Right atrium auricular region (tissue), 2 donors: ENCODE results near the gene MC3R. TPM values are rescaled to one million over a fixed set of nuclear protein-coding genes. Genes with fewer than 3 reads are reported as not detected.

Experiments used
- DNase-seq: peaks from one replicate; pipeline ENCODE4 v3.0.0-alpha.2; 2019; ENCODE audit warnings: low spot score
- H3K27ac ChIP-seq, 2 donors: fragments of 200-600 bp; sonication (generic); 1 replicate in 1 of 2; 2 replicates in 1 of 2; pipeline ENCODE4 v1.5.1; 2016 to 2019
- H3K27me3 ChIP-seq, 2 donors: fragments of 200-600 bp; sonication (generic); one replicate each; pipeline versions ENCODE4 v1.5.1 to v1.6.0; 2017 to 2019
- H3K36me3 ChIP-seq: fragments of 200-600 bp; sonication (generic); one replicate; pipeline ENCODE4 v1.5.1; 2016
- H3K4me1 ChIP-seq, 2 donors: fragments of 200-600 bp; sonication (generic); one replicate each; pipeline versions ENCODE4 v1.5.1 to v1.6.0; 2017 to 2019
- H3K4me3 ChIP-seq, 2 donors: fragments of 200-600 bp; sonication (generic); 1 replicate in 1 of 2; 2 replicates in 1 of 2; pipeline ENCODE4 v1.5.1; 2017 to 2019; ENCODE audit warnings: mild to moderate bottlenecking in 1 of 2, moderate library complexity in 1 of 2
- H3K9me3 ChIP-seq, 2 donors: fragments of 200-600 bp; sonication (generic); one replicate each; pipeline ENCODE4 v1.5.1; 2019
- total RNA-seq, 2 donors: library from RNA; depleted of rRNA; stranded (reverse); fragments of >200 nt; gene quantifications; one replicate each; pipeline ENCODE4 v1.1.0, GENCODE V29; 2016
- TF ChIP-seq, protein P1 (sequence below), 2 donors: fragments of 200-600 bp; sonication (generic); IDR thresholded peaks; one replicate each; pipeline ENCODE4 v1.5.1; 2019; ENCODE audit warnings: antibody characterized with exemption in 2 of 2

MC3R gene
- total RNA-seq, 2 donors from 2014 or later, result not detected

DNA sequence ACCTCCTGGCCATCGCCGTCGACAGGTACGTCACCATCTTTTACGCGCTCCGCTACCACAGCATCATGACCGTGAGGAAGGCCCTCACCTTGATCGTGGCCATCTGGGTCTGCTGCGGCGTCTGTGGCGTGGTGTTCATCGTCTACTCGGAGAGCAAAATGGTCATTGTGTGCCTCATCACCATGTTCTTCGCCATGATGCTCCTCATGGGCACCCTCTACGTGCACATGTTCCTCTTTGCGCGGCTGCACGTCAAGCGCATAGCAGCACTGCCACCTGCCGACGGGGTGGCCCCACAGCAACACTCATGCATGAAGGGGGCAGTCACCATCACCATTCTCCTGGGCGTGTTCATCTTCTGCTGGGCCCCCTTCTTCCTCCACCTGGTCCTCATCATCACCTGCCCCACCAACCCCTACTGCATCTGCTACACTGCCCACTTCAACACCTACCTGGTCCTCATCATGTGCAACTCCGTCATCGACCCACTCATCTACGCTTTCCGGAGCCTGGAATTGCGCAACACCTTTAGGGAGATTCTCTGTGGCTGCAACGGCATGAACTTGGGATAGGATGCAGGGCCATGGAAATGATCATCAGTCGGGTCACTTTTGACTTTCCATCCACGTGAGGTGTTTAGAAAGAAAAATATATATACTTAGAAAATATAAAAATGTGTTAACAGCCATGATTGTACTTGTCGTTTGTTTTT, 868 bp downstream of the MC3R start:
- H3K27ac ChIP-seq, result no peak overlapping the region
- no peaks in the 10 kb centered on the region for H3K4me1 ChIP-seq
- TF ChIP-seq, protein P1, sequence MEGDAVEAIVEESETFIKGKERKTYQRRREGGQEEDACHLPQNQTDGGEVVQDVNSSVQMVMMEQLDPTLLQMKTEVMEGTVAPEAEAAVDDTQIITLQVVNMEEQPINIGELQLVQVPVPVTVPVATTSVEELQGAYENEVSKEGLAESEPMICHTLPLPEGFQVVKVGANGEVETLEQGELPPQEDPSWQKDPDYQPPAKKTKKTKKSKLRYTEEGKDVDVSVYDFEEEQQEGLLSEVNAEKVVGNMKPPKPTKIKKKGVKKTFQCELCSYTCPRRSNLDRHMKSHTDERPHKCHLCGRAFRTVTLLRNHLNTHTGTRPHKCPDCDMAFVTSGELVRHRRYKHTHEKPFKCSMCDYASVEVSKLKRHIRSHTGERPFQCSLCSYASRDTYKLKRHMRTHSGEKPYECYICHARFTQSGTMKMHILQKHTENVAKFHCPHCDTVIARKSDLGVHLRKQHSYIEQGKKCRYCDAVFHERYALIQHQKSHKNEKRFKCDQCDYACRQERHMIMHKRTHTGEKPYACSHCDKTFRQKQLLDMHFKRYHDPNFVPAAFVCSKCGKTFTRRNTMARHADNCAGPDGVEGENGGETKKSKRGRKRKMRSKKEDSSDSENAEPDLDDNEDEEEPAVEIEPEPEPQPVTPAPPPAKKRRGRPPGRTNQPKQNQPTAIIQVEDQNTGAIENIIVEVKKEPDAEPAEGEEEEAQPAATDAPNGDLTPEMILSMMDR (IDR thresholded peaks at IDR 0.05), result peak in 1 of 2 donors; percentile 51
- H3K4me3 ChIP-seq, result no peak overlapping the region
- no peak for DNase-seq
- no peaks in the 10 kb centered on the region for H3K9me3 ChIP-seq
- H3K27me3 ChIP-seq, result no peaks in the 10 kb centered on the region
- no peaks in the 10 kb centered on the region for H3K36me3 ChIP-seq

GRCh38 chr20:56249956-56250355, 1.4 kb downstream of the MC3R start:
- no peaks in the 10 kb centered on the region for H3K36me3 ChIP-seq
- no peaks in the 10 kb centered on the region for H3K27me3 ChIP-seq
- H3K4me3 ChIP-seq, result no peak overlapping the region
- TF ChIP-seq, protein P1 (IDR thresholded peaks at IDR 0.05), result no peak
- DNase-seq, result no peak
- H3K27ac ChIP-seq, result no peak overlapping the region
- no peaks in the 10 kb centered on the region for H3K9me3 ChIP-seq
- no peaks in the 10 kb centered on the region for H3K4me1 ChIP-seq

DNA sequence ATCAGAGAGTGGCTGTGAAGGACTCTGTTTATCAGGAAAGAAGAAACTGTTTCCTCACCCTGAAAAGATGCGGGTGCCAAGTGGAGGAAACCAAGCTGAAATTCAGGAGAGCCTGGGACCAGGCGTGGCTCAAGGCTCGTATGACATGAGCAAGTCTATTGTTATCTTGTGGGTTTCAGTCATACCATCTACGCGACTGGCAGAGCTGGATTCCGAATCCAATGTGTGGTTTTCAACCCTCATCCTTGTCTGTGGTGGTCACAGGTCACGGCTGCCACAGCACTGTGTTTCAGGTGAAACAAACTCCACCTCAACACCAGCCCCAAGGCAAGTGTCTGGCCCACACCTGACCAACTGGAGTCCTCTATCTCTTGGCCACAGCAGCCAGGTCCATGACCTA, 9.1 kb downstream of the MC3R start:
- H3K27me3 ChIP-seq, result no peaks in the 10 kb centered on the region

DNA sequence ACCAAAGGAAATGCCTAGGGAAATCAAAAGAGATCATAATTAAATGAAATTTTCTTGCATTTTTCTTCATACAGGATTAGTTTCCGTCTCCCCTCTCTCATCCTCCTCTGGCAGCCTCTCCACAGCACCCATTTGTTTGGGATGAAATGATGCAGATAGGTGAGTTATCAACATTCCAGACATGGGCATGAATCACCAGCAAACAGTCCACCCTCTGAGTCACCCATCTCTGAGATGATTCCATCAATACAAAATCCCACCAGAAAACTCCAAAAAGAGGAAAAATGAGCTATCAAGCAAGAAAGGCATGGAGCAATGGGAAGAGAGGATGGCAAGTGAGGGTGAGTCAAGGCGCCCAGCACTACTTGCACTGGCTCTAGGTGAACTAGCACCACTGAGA, 11.4 kb downstream of the MC3R start:
- Histone ChIP-seq H3K27me3 (no peaks in the 10 kb centered on the region), H3K27ac (no peak overlapping the region), H3K9me3 (no peaks in the 10 kb centered on the region), H3K36me3 (no peaks in the 10 kb centered on the region), H3K4me1 (no peaks in the 10 kb centered on the region), H3K4me3 (no peak overlapping the region)
- TF ChIP-seq, protein P1 (IDR thresholded peaks at IDR 0.05), result no peak
- no peak for DNase-seq

More for the DNA sequence above, 9.1 kb downstream of the MC3R start:
- no peak for DNase-seq
- Histone ChIP-seq H3K27ac (no peak overlapping the region), H3K36me3 (no peaks in the 10 kb centered on the region), H3K4me1 (no peaks in the 10 kb centered on the region), H3K9me3 (no peaks in the 10 kb centered on the region), H3K4me3 (no peak overlapping the region)
- TF ChIP-seq, protein P1 (IDR thresholded peaks at IDR 0.05), result no peak

GRCh38 chr20:56268536-56268935, 20.0 kb downstream of the MC3R start:
- TF ChIP-seq, protein P1 (IDR thresholded peaks at IDR 0.05), result no peak
- Histone ChIP-seq H3K27me3 (no peaks in the 10 kb centered on the region), H3K27ac (no peak overlapping the region), H3K4me3 (no peak overlapping the region), H3K36me3 (no peaks in the 10 kb centered on the region), H3K4me1 (no peaks in the 10 kb centered on the region), H3K9me3 (no peaks in the 10 kb centered on the region)
- no peak for DNase-seq

DNA sequence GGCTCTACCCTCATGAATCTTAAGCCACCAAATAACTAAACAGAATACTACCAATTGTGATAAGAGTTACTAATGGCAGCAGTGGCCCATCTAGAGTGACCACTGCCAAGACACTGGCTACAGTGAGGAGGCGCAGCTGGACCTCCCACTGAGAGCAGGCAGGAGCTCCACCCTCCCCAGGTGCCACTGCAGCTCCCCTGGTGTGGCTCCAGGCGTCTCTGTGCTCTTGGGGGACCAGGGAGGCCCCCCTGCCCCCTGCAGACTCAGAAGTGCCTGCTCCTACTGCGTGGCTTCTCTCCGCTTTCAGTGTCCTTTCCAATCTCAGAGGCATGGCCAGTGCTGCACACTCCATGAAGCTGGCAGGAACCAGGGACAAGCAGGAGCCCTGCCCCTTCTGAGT, 23.4 kb downstream of the MC3R start:
- TF ChIP-seq, protein P1 (IDR thresholded peaks at IDR 0.05), result no peak
- Histone ChIP-seq H3K9me3 (no peaks in the 10 kb centered on the region), H3K36me3 (no peaks in the 10 kb centered on the region), H3K27ac (no peak overlapping the region), H3K4me3 (no peak overlapping the region), H3K4me1 (no peaks in the 10 kb centered on the region), H3K27me3 (no peaks in the 10 kb centered on the region)
- no peak for DNase-seq
